SK-N-SH (cell line): ENCODE measurements around the gene ERCC5. TPM values are rescaled to one million over a fixed set of nuclear protein-coding genes. Genes with fewer than 3 reads are reported as not detected.

Experiments used
- CTCF ChIA-PET: fragments of 300-600, 350-600 bp; formaldehyde crosslinking; extraction: SDS; loops from one replicate; lab custom pipeline; 2021; lab: Yijun Ruan, JAX
- POLR2A ChIA-PET: fragments of 350-600 bp; sonication (Branson Sonifier 250); formaldehyde crosslinking; extraction: SDS; loops from one replicate; lab custom pipeline; 2020; ENCODE audit warnings: antibody characterized with exemption, inconsistent platforms; lab: Yijun Ruan, JAX
- DNase-seq: peaks from one replicate; pipeline ENCODE4 v3.0.0; 2012
- H2AFZ ChIP-seq: fragments of 200-600 bp; sonication (generic); 2 replicates; pipeline ENCODE4 v1.8.1; 2016; ENCODE audit warnings: antibody characterized with exemption, mild to moderate bottlenecking, low read depth
- H3F3A ChIP-seq: fragments of 200-600 bp; sonication (generic); replicated peaks from 2 replicates; pipeline ENCODE3; 2016; ENCODE audit warnings: antibody characterized with exemption, mild to moderate bottlenecking; ENCODE audit not compliant: insufficient read depth
- H3K27ac ChIP-seq, 2 experiments: fragments of 200-500 bp in 1 of 2; fragments of 200-600 bp in 1 of 2; sonication (Bioruptor generic) in 1 of 2; sonication (generic), shearing (Covaris generic) in 1 of 2; 2 replicates each; pipeline versions ENCODE4 v1.5.1 to v1.6.1; 2014 to 2016; ENCODE audit warnings: low read depth in 2 of 2, inconsistent platforms in 1 of 2, low read length in 1 of 2, mild to moderate bottlenecking in 1 of 2, mixed read lengths in 1 of 2
- H3K27me3 ChIP-seq: fragments of 200-600 bp; sonication (generic), shearing (Covaris generic); 2 replicates; pipeline ENCODE4 v1.6.1; 2016; ENCODE audit warnings: mixed run types; ENCODE audit not compliant: insufficient read depth
- H3K36me3 ChIP-seq, 2 experiments: fragments of 200-500 bp in 1 of 2; fragments of 200-600 bp in 1 of 2; sonication (Bioruptor generic) in 1 of 2; sonication (generic) in 1 of 2; replicated peaks in 1 of 2; 2 replicates each; pipeline versions ENCODE3 to v1.5.1; 2014 to 2016; ENCODE audit warnings: low read length in 1 of 2, mild to moderate bottlenecking in 1 of 2; ENCODE audit not compliant: insufficient read depth in 2 of 2, control insufficient read depth in 1 of 2
- H3K4me1 ChIP-seq, 2 experiments: fragments of 200-500 bp in 1 of 2; fragments of 200-600 bp in 1 of 2; sonication (Bioruptor generic) in 1 of 2; sonication (generic), shearing (Covaris generic) in 1 of 2; 2 replicates each; pipeline versions ENCODE4 v1.5.1 to v1.6.1; 2014 to 2016; ENCODE audit warnings: low read depth in 1 of 2, low read length in 1 of 2, mixed run types in 1 of 2; ENCODE audit not compliant: insufficient read depth in 2 of 2, control insufficient read depth in 1 of 2
- H3K4me2 ChIP-seq: fragments of 200-600 bp; sonication (generic), shearing (Covaris generic); 2 replicates; pipeline ENCODE4 v1.6.1; 2017; ENCODE audit warnings: mixed run types
- H3K4me3 ChIP-seq, 2 experiments: fragments of 200-500 bp in 1 of 2; fragments of 200-600 bp in 1 of 2; sonication (Bioruptor generic) in 1 of 2; sonication (generic), shearing (Covaris generic) in 1 of 2; 2 replicates each; pipeline versions ENCODE4 v1.5.1 to v1.8.1; 2014 to 2016; ENCODE audit warnings: low read depth in 2 of 2, inconsistent platforms in 1 of 2, low read length in 1 of 2, mild to moderate bottlenecking in 1 of 2, mixed read lengths in 1 of 2, moderate library complexity in 1 of 2
- H3K79me2 ChIP-seq: fragments of 200-600 bp; sonication (generic); 2 replicates; pipeline ENCODE4 v1.8.1; 2017; ENCODE audit warnings: mild to moderate bottlenecking; ENCODE audit not compliant: insufficient read depth
- H3K9ac ChIP-seq: fragments of 200-600 bp; sonication (generic); 2 replicates; pipeline ENCODE4 v1.6.1; 2017; ENCODE audit warnings: mixed run types
- H3K9me2 ChIP-seq: fragments of 200-600 bp; sonication (generic); 2 replicates; pipeline ENCODE4 v1.6.1; 2017; ENCODE audit warnings: mixed run types
- H3K9me3 ChIP-seq: fragments of 200-600 bp; sonication (generic); 2 replicates; pipeline ENCODE4 v1.6.1; 2017; ENCODE audit warnings: mixed run types, mild to moderate bottlenecking, moderate library complexity
- H4K20me1 ChIP-seq: fragments of 200-600 bp; sonication (generic); 2 replicates; pipeline ENCODE4 v1.6.1; 2017; ENCODE audit warnings: mild to moderate bottlenecking, mixed run types; ENCODE audit not compliant: insufficient read depth
- CTCF ChIP-seq: fragments of 200-600 bp; sonication (generic); IDR thresholded peaks from 2 replicates; pipeline ENCODE4 v1.6.1; 2017; ENCODE audit warnings: antibody characterized with exemption, mild to moderate bottlenecking, moderate library complexity
- EP300 ChIP-seq, 2 experiments: IDR thresholded peaks; 2 replicates each; pipeline versions ENCODE4 v1.4.0 to v1.6.1; 2012; ENCODE audit warnings: borderline replicate concordance in 1 of 2, low read depth in 1 of 2, low read length in 1 of 2
- EZH2phosphoT487 ChIP-seq: fragments of 200-600 bp; sonication (generic); IDR thresholded peaks from 2 replicates; pipeline ENCODE4 v1.6.1; 2017; ENCODE audit warnings: low read depth, mixed run types, mild to moderate bottlenecking, antibody characterized with exemption, moderate library complexity, borderline replicate concordance
- FOSL2 ChIP-seq: IDR thresholded peaks from 2 replicates; pipeline ENCODE4 v1.4.0; 2012; ENCODE audit warnings: low read depth, mild to moderate bottlenecking, moderate library complexity, borderline replicate concordance
- FOXJ3 ChIP-seq: sonication (generic); formaldehyde crosslinking; IDR thresholded peaks from 2 replicates; pipeline ENCODE4 v1.5.1; 2020; ENCODE audit warnings: mild to moderate bottlenecking, missing genetic modification reagents
- FOXM1 ChIP-seq: IDR thresholded peaks from 2 replicates; pipeline ENCODE4 v1.4.0; 2012; ENCODE audit warnings: low read depth, mild to moderate bottlenecking
- MXI1 ChIP-seq: IDR thresholded peaks from 2 replicates; pipeline ENCODE4 v1.6.1; 2012; ENCODE audit warnings: mild to moderate bottlenecking, low read depth, low read length, improper control_type of control experiment
- NFIC ChIP-seq: IDR thresholded peaks from 2 replicates; pipeline ENCODE4 v1.4.0; 2012; ENCODE audit warnings: borderline replicate concordance
- RCOR1 ChIP-seq: fragments of 150-350 bp; IDR thresholded peaks from 2 replicates; pipeline ENCODE4 v1.6.1; 2017; ENCODE audit warnings: antibody characterized with exemption, low read length
- RFX5 ChIP-seq: IDR thresholded peaks from 2 replicates; pipeline ENCODE4 v1.6.1; 2012; ENCODE audit warnings: mild to moderate bottlenecking, improper control_type of control experiment, low read length
- SIN3A ChIP-seq: IDR thresholded peaks from 2 replicates; pipeline ENCODE4 v1.6.1; 2012; ENCODE audit warnings: low read depth, mild to moderate bottlenecking, low read length, moderate library complexity, borderline replicate concordance
- TAF1 ChIP-seq: IDR thresholded peaks from 2 replicates; pipeline ENCODE4 v1.6.1; 2012; ENCODE audit warnings: low read depth, mild to moderate bottlenecking, low read length, moderate library complexity, borderline replicate concordance
- TCF12 ChIP-seq: IDR thresholded peaks from 2 replicates; pipeline ENCODE4 v1.4.0; 2012
- USF2 ChIP-seq: fragments of 150-350 bp; IDR thresholded peaks from 2 replicates; pipeline ENCODE4 v1.6.1; 2017; ENCODE audit warnings: antibody characterized with exemption, low read length, low read depth, borderline replicate concordance
- YY1 ChIP-seq: IDR thresholded peaks from 2 replicates; pipeline ENCODE4 v1.4.0; 2012; ENCODE audit warnings: low read depth, mild to moderate bottlenecking
- WGBS: methylation state at CpG from one replicate; pipeline ENCODE4 v1.1.6; 2017; ENCODE audit warnings: low lambda C conversion rate; 5-methylcytosine and 5-hydroxymethylcytosine counted together
- polyA plus RNA-seq, 3 experiments: library from polyadenylated mRNA; depleted of rRNA; stranded (reverse); fragments of >200 nt; gene quantifications; 2 replicates each; pipeline ENCODE4 v1.2.3, GENCODE V29; 2012
- TF ChIP-seq, protein P1 (sequence below): fragments of 150-350 bp; IDR thresholded peaks from 2 replicates; pipeline ENCODE4 v1.6.1; 2016; ENCODE audit warnings: mild to moderate bottlenecking, low read depth, low read length
- TF ChIP-seq, protein P2 (sequence below): IDR thresholded peaks from 2 replicates; pipeline ENCODE4 v1.4.0; 2012; ENCODE audit warnings: low read depth

The ERCC5 gene
- polyA plus RNA-seq, 1 of the 3 experiments (the other 2 are of a cell fraction) = 14.1 TPM

- no peaks in the 10 kb centered on the region for H3K9me3 ChIP-seq
- no peak overlapping the region for H3K9ac ChIP-seq
- no peaks in the 10 kb centered on the region for H3K27me3 ChIP-seq
- DNase-seq = no peak
- H3K79me2 ChIP-seq = peaks cover 40% of the 10 kb centered on the region
- POLR2A ChIA-PET = no interaction called here
- no peak overlapping the region for H3K4me3 ChIP-seq
- no peak overlapping the region for H2AFZ ChIP-seq
- H3F3A ChIP-seq = peaks cover 13% of the 10 kb centered on the region
- peak overlapping the region in 1 of 2 experiments; percentile 61; a peak in 2 of 4 replicates for H3K27ac ChIP-seq
- TF ChIP-seq TCF12 (no peak; the same call in 1 of the 2 replicates), SIN3A (no peak), EP300 (IDR thresholded peaks at IDR 0.05; ENCODE audit: borderline replicate concordance in 1 of 2, low read depth in 1 of 2, low read length in 1 of 2) (peak in 1 of 2 experiments; percentile 30; a peak in 1 of 4 replicates), FOSL2 (0 out of 2 replicates have a peak, but pooled peaks have one; percentile 7), MXI1 (no peak), FOXM1 (0 out of 2 replicates have a peak, but pooled peaks have one; percentile 9)
- no peak overlapping the region for H3K4me2 ChIP-seq
- peaks cover 18 to 37% of the 10 kb centered on the region in 2 experiments for H3K36me3 ChIP-seq
- CTCF ChIA-PET = interaction anchor here (1.5 kb wide), 1 partner anchor 16 kb away, joined by 5 read pairs; no protein-coding TSS in a partner anchor
- no peaks in the 10 kb centered on the region for H3K9me2 ChIP-seq
- peaks cover 4 to 16% of the 10 kb centered on the region in 2 experiments; a peak in 3 of 4 replicates for H3K4me1 ChIP-seq
- WGBS = 22% methylated on average over 4 of the region's 4 CpGs
- no peaks in the 10 kb centered on the region for H4K20me1 ChIP-seq
Observed at GRCh38 chr13:102816708-102817107, 29.1 kb upstream of the ERCC5 start.

GRCh38 chr13:102817241-102817640 lies 28.6 kb upstream of the ERCC5 start:
- TF ChIP-seq EZH2phosphoT487 = no peak
- TF ChIP-seq RCOR1 = no peak
- no peak for TF ChIP-seq RFX5
- TF ChIP-seq TAF1 = no peak
- no peak for TF ChIP-seq YY1
- no peak for TF ChIP-seq TCF12
- no peak for TF ChIP-seq FOSL2
- TF ChIP-seq FOXM1 = no peak
- TF ChIP-seq CTCF = no peak
- no peak for TF ChIP-seq NFIC
- TF ChIP-seq, protein P1, sequence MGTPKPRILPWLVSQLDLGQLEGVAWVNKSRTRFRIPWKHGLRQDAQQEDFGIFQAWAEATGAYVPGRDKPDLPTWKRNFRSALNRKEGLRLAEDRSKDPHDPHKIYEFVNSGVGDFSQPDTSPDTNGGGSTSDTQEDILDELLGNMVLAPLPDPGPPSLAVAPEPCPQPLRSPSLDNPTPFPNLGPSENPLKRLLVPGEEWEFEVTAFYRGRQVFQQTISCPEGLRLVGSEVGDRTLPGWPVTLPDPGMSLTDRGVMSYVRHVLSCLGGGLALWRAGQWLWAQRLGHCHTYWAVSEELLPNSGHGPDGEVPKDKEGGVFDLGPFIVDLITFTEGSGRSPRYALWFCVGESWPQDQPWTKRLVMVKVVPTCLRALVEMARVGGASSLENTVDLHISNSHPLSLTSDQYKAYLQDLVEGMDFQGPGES = no peak
- no peak for TF ChIP-seq FOXJ3
- TF ChIP-seq, protein P2, sequence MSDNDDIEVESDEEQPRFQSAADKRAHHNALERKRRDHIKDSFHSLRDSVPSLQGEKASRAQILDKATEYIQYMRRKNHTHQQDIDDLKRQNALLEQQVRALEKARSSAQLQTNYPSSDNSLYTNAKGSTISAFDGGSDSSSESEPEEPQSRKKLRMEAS = no peak
- TF ChIP-seq USF2 = no peak
- no peaks in the 10 kb centered on the region for H3K27me3 ChIP-seq
- WGBS = 92% methylated on average over 1 of the region's 1 CpG
- peaks cover 18 to 43% of the 10 kb centered on the region in 2 experiments for H3K36me3 ChIP-seq
- H3K79me2 ChIP-seq = peaks cover 35% of the 10 kb centered on the region
- no peak overlapping the region for H3K9ac ChIP-seq
- no peak overlapping the region for H3K4me3 ChIP-seq
- H3K4me1 ChIP-seq = peaks cover 4 to 16% of the 10 kb centered on the region in 2 experiments; a peak in 3 of 4 replicates
- ChIA-PET POLR2A (no interaction called here), CTCF (interaction anchor here (1.2 to 1.5 kb wide), 2 partner anchors 17 to 53 kb away, joined by 3 to 5 read pairs; no protein-coding TSS in a partner anchor)
- H3F3A ChIP-seq = peaks cover 13% of the 10 kb centered on the region
- no peaks in the 10 kb centered on the region for H3K9me3 ChIP-seq
- H3K27ac ChIP-seq = peak overlapping the region in 1 of 2 experiments; percentile 61; a peak in 2 of 4 replicates
- no peaks in the 10 kb centered on the region for H3K9me2 ChIP-seq
- no peaks in the 10 kb centered on the region for H4K20me1 ChIP-seq
- no peak overlapping the region for H3K4me2 ChIP-seq
- DNase-seq = no peak
- H2AFZ ChIP-seq = no peak overlapping the region
